ENCODE measurements around the gene CWF19L1. TPM values are rescaled to one million over a fixed set of nuclear protein-coding genes. Genes with fewer than 3 reads are reported as not detected.

CWF19L1 gene
- total RNA-seq, 1 donor from 2014 or later: 29.0 TPM

DNA sequence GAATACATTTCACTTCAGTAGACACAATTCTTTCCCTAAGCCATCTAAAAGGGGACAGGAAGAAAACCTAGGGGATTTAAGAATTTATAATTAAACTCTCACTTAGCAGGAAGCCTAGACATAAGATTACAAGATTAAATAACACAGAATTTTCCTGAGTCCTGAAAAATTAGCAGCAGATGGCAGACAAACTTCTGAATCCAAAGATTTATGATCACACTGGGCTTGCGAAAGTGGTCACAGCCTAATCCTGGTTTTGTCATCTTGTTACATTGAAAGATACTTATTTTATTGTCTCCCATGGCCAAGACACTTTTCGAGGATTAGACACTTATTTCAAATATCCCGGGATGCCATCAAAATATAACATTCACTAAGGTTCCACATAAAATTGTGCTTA, 84.5 kb downstream of the CWF19L1 start:
- no peak for DNase-seq (ENCODE audit: low read depth in 2 of 2)

Other genes starting within 250 kb of the CWF19L1 start
- gene CPN1, start 185.8 kb downstream of the CWF19L1 start, total RNA-seq: not detected in 2 replicates
- 28.4 and 33.6 TPM in 2 replicates for gene ERLIN1, start 81.6 kb downstream of the CWF19L1 start, total RNA-seq
- gene CHUK, start 38.0 kb downstream of the CWF19L1 start, total RNA-seq: 16.2 and 19.1 TPM in 2 replicates
- gene BLOC1S2, start 19.0 kb upstream of the CWF19L1 start, total RNA-seq: 25.8 and 45.6 TPM in 2 replicates
- not detected in 2 replicates for gene PKD2L1, start 62.6 kb upstream of the CWF19L1 start, total RNA-seq
- gene SCD, start 79.6 kb upstream of the CWF19L1 start, total RNA-seq: 41.2 and 104 TPM in 2 replicates
- under 0.01 TPM in 1 of 2 replicates, not detected in the other for gene WNT8B, start 195.4 kb upstream of the CWF19L1 start, total RNA-seq